K562 (cell line): Measurements from ENCODE around the gene NFYC. TPM values are rescaled to one million over a fixed set of nuclear protein-coding genes. Genes with fewer than 3 reads are reported as not detected.

Source experiments
- ATAC-seq: fragments of 200-7000 bp; cut with Tn5 transposase; 3 replicates; pipeline ENCODE4 v1.9.1; 2020; ENCODE audit warnings: moderate library complexity
- BruUV-seq: library from RNA; stranded (reverse); fragments of 400-500 nt; replicated peaks from 2 replicates; lab custom pipeline; 2021; lab: Mats Ljungman, UMichigan
- CTCF ChIA-PET: fragments of 300-600 bp; formaldehyde crosslinking; extraction: SDS; loops from one replicate; lab custom pipeline; 2021; ENCODE audit warnings: low intra/inter-chr PET ratio; lab: Yijun Ruan, JAX
- POLR2A ChIA-PET: fragments of 300-600, 350-650 bp; sonication (Branson Sonifier 250); formaldehyde crosslinking; extraction: SDS; loops from one replicate; lab custom pipeline; 2021; ENCODE audit warnings: antibody characterized with exemption, inconsistent platforms; lab: Yijun Ruan, JAX
- DNase-seq, 4 experiments: peaks; one replicate each; pipeline versions ENCODE4 v3.0.0 to v3.0.0-alpha.2; 2011 to 2018; ENCODE audit warnings: low spot score in 3 of 4, mixed read lengths in 3 of 4; ENCODE audit errors: extremely low read depth in 1 of 4
- FAIRE-seq: peaks from 2 replicates; lab custom pipeline; 2011; peaks lifted over from hg19 to GRCh38; lab: Jason Lieb, UNC
- H2AFZ ChIP-seq: 2 replicates; pipeline ENCODE4 v1.6.0; 2011; ENCODE audit warnings: low read depth, low read length, control low read depth, inconsistent platforms
- H3K27ac ChIP-seq: fragments of 200-600 bp; 3 replicates; pipeline ENCODE4 v1.8.0; 2011; ENCODE audit warnings: low read depth, mild to moderate bottlenecking, control low read depth, inconsistent platforms, low read length, moderate library complexity, mixed read lengths; ENCODE audit errors: extremely low read depth
- H3K27me3 ChIP-seq, 2 experiments: fragments of 300-600 bp in 1 of 2; 2 replicates in 1 of 2; 3 replicates in 1 of 2; pipeline versions ENCODE4 v1.6.0 to v1.8.0; 2011; ENCODE audit warnings: inconsistent platforms in 2 of 2, low read length in 2 of 2, mild to moderate bottlenecking in 1 of 2, mixed read lengths in 1 of 2, moderate library complexity in 1 of 2; ENCODE audit not compliant: control insufficient read depth in 2 of 2, insufficient read depth in 2 of 2
- H3K36me3 ChIP-seq: fragments of 300-600 bp; 3 replicates; pipeline ENCODE4 v1.8.0; 2011; ENCODE audit warnings: mild to moderate bottlenecking, low read length, inconsistent platforms; ENCODE audit not compliant: control insufficient read depth, insufficient read depth
- H3K4me1 ChIP-seq, 2 experiments: fragments of 200-600 bp in 1 of 2; replicated peaks in 1 of 2; 2 replicates in 1 of 2; 3 replicates in 1 of 2; pipeline versions ENCODE4 v1.5.1 to v1.8.0; 2011; ENCODE audit warnings: inconsistent platforms in 2 of 2, low read length in 2 of 2, mild to moderate bottlenecking in 1 of 2, mixed read lengths in 1 of 2, moderate library complexity in 1 of 2; ENCODE audit not compliant: control insufficient read depth in 2 of 2, insufficient read depth in 2 of 2
- H3K4me2 ChIP-seq: 2 replicates; pipeline ENCODE4 v1.6.1; 2011; ENCODE audit warnings: low read length, control low read depth, inconsistent platforms, mixed read lengths; ENCODE audit not compliant: insufficient read depth
- H3K4me3 ChIP-seq: fragments of 200-600 bp; sonication (generic), shearing (Covaris generic); 2 replicates; pipeline ENCODE4 v1.5.1; 2016; ENCODE audit warnings: control low read depth, inconsistent platforms
- H3K79me2 ChIP-seq: fragments of 200-600 bp; 3 replicates; pipeline ENCODE4 v1.8.0; 2011; ENCODE audit warnings: low read length, inconsistent platforms; ENCODE audit not compliant: control insufficient read depth, insufficient read depth
- H3K9ac ChIP-seq, 2 experiments: 2 replicates each; pipeline versions ENCODE4 v1.6.0 to v1.6.1; 2011; ENCODE audit warnings: low read depth in 2 of 2, low read length in 2 of 2, control low read depth in 1 of 2, inconsistent platforms in 1 of 2, mild to moderate bottlenecking in 1 of 2, mixed read lengths in 1 of 2; ENCODE audit not compliant: insufficient read depth in 1 of 2
- H3K9me1 ChIP-seq: one replicate; pipeline ENCODE4 v1.6.0; 2011; ENCODE audit warnings: inconsistent platforms, mild to moderate bottlenecking, low read length, moderate library complexity; ENCODE audit not compliant: control insufficient read depth, insufficient read depth
- H3K9me3 ChIP-seq: replicated peaks from 2 replicates; pipeline ENCODE4 v1.5.1; 2011; ENCODE audit warnings: low read depth, low read length, inconsistent platforms; ENCODE audit not compliant: control insufficient read depth, insufficient read depth
- H4K20me1 ChIP-seq: replicated peaks from 2 replicates; pipeline ENCODE4 v1.6.1; 2011; ENCODE audit warnings: low read length, inconsistent platforms, mixed read lengths; ENCODE audit not compliant: control insufficient read depth, insufficient read depth
- CBX8 ChIP-seq: fragments of 200-600 bp; sonication (generic); IDR thresholded peaks from 2 replicates; pipeline ENCODE4 v1.6.1; 2012; ENCODE audit warnings: borderline replicate concordance, mixed run types, low read depth, mild to moderate bottlenecking, moderate library complexity, mixed read lengths, low read length, control low read depth, inconsistent platforms; ENCODE audit not compliant: poor library complexity, severe bottlenecking; ENCODE audit errors: extremely low read depth
- CREB3 ChIP-seq: fragments of 450-650 bp; conservative IDR thresholded peaks from 2 replicates; pipeline ENCODE4 v1.6.1; 2016; ENCODE audit warnings: missing genetic modification characterization, low read depth, mild to moderate bottlenecking, missing compliant biosample characterization, moderate library complexity
- ELK1 ChIP-seq: sonication (generic); formaldehyde crosslinking; IDR thresholded peaks from 2 replicates; pipeline ENCODE4 v1.8.1; 2022; ENCODE audit warnings: missing genetic modification reagents
- EZH2 ChIP-seq: IDR thresholded peaks from 2 replicates; pipeline ENCODE4 v1.6.1; 2012; ENCODE audit warnings: low read depth, mild to moderate bottlenecking, inconsistent platforms, low read length, borderline replicate concordance
- HNRNPH1 ChIP-seq: fragments of 200-400 bp; formaldehyde crosslinking; optimal IDR thresholded peaks from 2 replicates; pipeline ENCODE3; 2017; ENCODE audit warnings: low read depth, mild to moderate bottlenecking, low read length, moderate library complexity
- KAT7 ChIP-seq: sonication (generic); formaldehyde crosslinking; IDR thresholded peaks from 2 replicates; pipeline ENCODE4 v1.8.0; 2022; ENCODE audit warnings: missing genetic modification reagents, mild to moderate bottlenecking, borderline replicate concordance
- NCOA1 ChIP-seq: fragments of 450-650 bp; IDR thresholded peaks from 2 replicates; pipeline ENCODE4 v1.6.1; 2016; ENCODE audit warnings: low read depth
- NFYB ChIP-seq: IDR thresholded peaks from 2 replicates; pipeline ENCODE4 v1.6.1; 2011; ENCODE audit warnings: mild to moderate bottlenecking, moderate library complexity; ENCODE audit not compliant: insufficient read length; ENCODE audit errors: extremely low read depth
- NR0B1 ChIP-seq: fragments of 450-650 bp; IDR thresholded peaks from one replicate; pipeline ENCODE4 v1.6.1; 2018; ENCODE audit warnings: mild to moderate bottlenecking, moderate library complexity; ENCODE audit not compliant: partially characterized antibody
- PML ChIP-seq: IDR thresholded peaks from 2 replicates; pipeline ENCODE4 v1.6.1; 2012; ENCODE audit warnings: low read length, inconsistent platforms
- POLR2H ChIP-seq: IDR thresholded peaks from 2 replicates; pipeline ENCODE4 v1.6.1; 2016; ENCODE audit warnings: missing genetic modification characterization, low read depth, mild to moderate bottlenecking, control low read depth, missing compliant biosample characterization, moderate library complexity
- RAD21 ChIP-seq, 2 experiments: fragments of 250-450 bp in 1 of 2; fragments of 450-650 bp in 1 of 2; sonication (Bioruptor Pico) in 1 of 2; formaldehyde crosslinking in 1 of 2; IDR thresholded peaks in 1 of 2; conservative IDR thresholded peaks in 1 of 2; 2 replicates each; pipeline versions ENCODE4 v1.4.0 to v1.8.0; 2020 to 2022; ENCODE audit warnings: mild to moderate bottlenecking in 2 of 2, moderate library complexity in 1 of 2
- RBFOX2 ChIP-seq: fragments of 200-400 bp; formaldehyde crosslinking; IDR thresholded peaks from 2 replicates; pipeline ENCODE4 v1.6.1; 2017; ENCODE audit warnings: low read depth, mild to moderate bottlenecking, low read length, moderate library complexity
- SAFB2 ChIP-seq: fragments of 200-400 bp; formaldehyde crosslinking; IDR thresholded peaks from 2 replicates; pipeline ENCODE4 v1.6.1; 2018; ENCODE audit warnings: borderline replicate concordance, low read length, low read depth, moderate library complexity; ENCODE audit not compliant: severe bottlenecking
- SETDB1 ChIP-seq: IDR thresholded peaks from one replicate; pipeline ENCODE4 v1.6.1; 2012; ENCODE audit warnings: low read length, control low read depth, inconsistent platforms
- VEZF1 ChIP-seq: fragments of 200-800 bp; sonication (Bioruptor generic); IDR thresholded peaks from 2 replicates; pipeline ENCODE4 v1.6.1; 2017; ENCODE audit warnings: missing genetic modification characterization, missing compliant biosample characterization
- WGBS: fragments of 100-300 bp; shearing (Covaris generic); methylation state at CpG from one replicate; pipeline ENCODE4 v1.1.6; 2016; ENCODE audit warnings: low coverage, mixed read lengths; ENCODE audit not compliant: insufficient coverage; ENCODE audit errors: missing lambda C conversion rate; 5-methylcytosine and 5-hydroxymethylcytosine counted together
- in situ Hi-C: fragments of 300-500 bp; cut with MboI; formaldehyde crosslinking; loops from 4 replicates; pipeline ENCODE4 v1.15.0; 2018; ENCODE audit warnings: inconsistent platforms, mixed read lengths
- intact Hi-C: fragments of 100-400 bp; cut with micrococcal nuclease; formaldehyde crosslinking; loops from 2 replicates; pipeline ENCODE4 v1.14.2; 2022
- polyA plus RNA-seq, 8 experiments: library from polyadenylated mRNA; depleted of rRNA in 4 of 8; stranded (reverse) in 5 of 8; unstranded in 3 of 8; fragments of >200 nt; fragmentation: Nextera tagmentation in 2 of 8; fragmentation: Illumina TruSeq in 1 of 8; extraction: Ambion mirVana in 2 of 8; extraction: Trizol in 1 of 8; gene quantifications; 2 replicates each; pipeline versions ENCODE4 v1.2.1 to v1.2.3, GENCODE V29; 2011 to 2014; ENCODE audit warnings: inconsistent platforms in 1 of 8, missing spikeins in 1 of 8
- total RNA-seq, 7 experiments: library from RNA; depleted of rRNA in 6 of 7; stranded (reverse); fragments of >200 nt in 6 of 7; fragmentation: Illumina TruSeq in 2 of 7; extraction: Trizol in 2 of 7; gene quantifications; 2 replicates each; pipeline versions ENCODE4 v1.2.1 to v1.2.3, GENCODE V29; 2011 to 2021; ENCODE audit warnings: low replicate concordance in 1 of 7

Gene NFYC
- total and polyA plus RNA-seq, 9 of the 15 experiments (the other 6 are each of a cell fraction or from before 2014, with no cell fraction given): 4.8 to 59.8 (median 41.1) TPM

- TF ChIP-seq RAD21 (CRISPR knock-in tag; conservative IDR thresholded peaks at IDR 0.05 in 1 of 2, IDR thresholded peaks at IDR 0.05 in 1 of 2): no peak
- no peak for TF ChIP-seq EZH2
- no peak for TF ChIP-seq SAFB2
- TF ChIP-seq NCOA1: no peak
- no peak for TF ChIP-seq CBX8
- TF ChIP-seq NR0B1: no peak
- TF ChIP-seq SETDB1: no peak
Observed at GRCh38 chr1:40764981-40765380, 73.5 kb downstream of the NFYC start (continued).

GRCh38 chr1:40766017-40766416 is 74.5 kb downstream of the NFYC start:
- Histone ChIP-seq H3K4me3 (no peak overlapping the region), H3K9ac (no peak overlapping the region), H3K36me3 (peaks cover 94% of the 10 kb centered on the region), H3K79me2 (no peaks in the 10 kb centered on the region), H3K27me3 (no peaks in the 10 kb centered on the region), H3K4me1 (no peaks in the 10 kb centered on the region; a peak in 1 of 5 replicates), H3K9me3 (no peaks in the 10 kb centered on the region), H3K9me1 (no peaks in the 10 kb centered on the region), H2AFZ (no peak overlapping the region), H3K4me2 (no peak overlapping the region), H3K27ac (no peak overlapping the region), H4K20me1 (no peaks in the 10 kb centered on the region)
- intact Hi-C loops: no loop called here
- in situ Hi-C loops: no loop called here
- no peak for FAIRE-seq
- no peak for ATAC-seq
- ChIA-PET POLR2A (interaction anchor here (0.6 to 2.6 kb wide), 8 partner anchors 8 to 189 kb away, joined by 3 to 11 read pairs (median 4); no protein-coding TSS in a partner anchor), CTCF (no interaction called here)
- no TSS peak for BruUV-seq
- 95% methylated on average over 2 of the region's 2 CpGs for WGBS
- no peak for DNase-seq
- TF ChIP-seq RBFOX2: no peak
- TF ChIP-seq POLR2H (tag): no peak
- TF ChIP-seq ELK1 (CRISPR knock-in tag): no peak
- TF ChIP-seq HNRNPH1: no peak
- no peak for TF ChIP-seq VEZF1
- no peak for TF ChIP-seq NFYB
- TF ChIP-seq KAT7 (CRISPR knock-in tag): no peak
- no peak for TF ChIP-seq CREB3 (tag)
- no peak for TF ChIP-seq PML
- no peak for TF ChIP-seq NCOA1
